Inflammatory macrophage treated with lipopolysaccharide for 1 hour (primary cell): Measurements from ENCODE around the gene PRM2.

ENCODE experiments used
- DNase-seq, 2 donors: peaks; one replicate each; pipeline ENCODE4 v3.0.0-alpha.2; 2020 to 2022

Gene PRM2

DNA sequence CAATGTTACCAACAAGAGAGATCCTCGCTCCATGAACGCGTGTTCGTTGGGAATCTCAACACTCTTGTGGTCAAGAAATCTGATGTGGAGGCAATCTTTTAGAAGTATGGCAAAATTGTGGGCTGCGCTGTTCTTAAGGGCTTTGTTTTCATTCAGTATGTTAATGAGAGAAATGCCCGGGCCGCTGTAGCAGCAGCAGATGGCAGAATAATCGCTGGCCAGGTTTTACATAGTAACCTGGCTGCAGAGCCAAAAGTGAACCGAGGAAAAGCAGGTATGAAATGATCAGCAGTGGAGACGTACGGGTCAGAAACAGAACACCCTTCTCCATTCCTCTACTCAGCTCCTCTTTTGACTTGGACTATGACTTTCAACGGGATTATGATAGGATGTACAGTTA is 33.6 kb downstream of the PRM2 start:
- no peak for DNase-seq

DNA sequence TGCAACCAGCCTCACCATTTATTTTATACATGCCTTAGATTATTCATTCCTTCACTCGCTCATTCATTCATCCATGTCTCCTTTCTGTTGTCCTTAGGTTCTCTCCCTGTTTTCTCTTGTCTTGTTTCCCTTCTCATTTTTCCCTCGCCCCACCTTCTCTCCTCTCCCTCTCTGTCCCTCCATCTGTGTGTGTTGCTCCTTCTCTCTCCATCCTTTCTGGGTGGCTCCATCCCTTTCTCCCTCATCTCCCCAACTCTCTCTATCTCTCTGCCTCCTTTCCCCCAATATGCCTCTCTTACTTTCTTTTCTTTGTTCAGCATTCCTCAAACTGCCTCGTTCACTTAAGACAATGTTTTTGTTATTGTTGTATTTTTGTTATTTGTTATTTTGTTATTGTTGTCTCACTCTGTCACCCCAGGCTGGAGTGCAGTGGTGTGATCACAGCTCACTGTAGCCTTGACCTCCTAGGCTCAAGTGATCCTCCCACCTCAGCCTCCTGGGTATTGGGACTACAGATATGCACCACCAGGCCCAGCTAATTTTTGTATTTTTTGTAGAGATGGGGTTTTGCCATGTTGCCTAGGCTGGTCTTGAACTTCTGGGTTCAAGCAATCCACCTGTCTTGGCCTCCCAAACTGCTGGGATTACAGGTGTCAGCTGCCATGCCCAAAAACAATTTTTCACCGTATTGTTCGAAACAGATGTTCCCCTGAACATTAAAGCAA is 34.6 kb downstream of the PRM2 start:
- no peak for DNase-seq

DNA sequence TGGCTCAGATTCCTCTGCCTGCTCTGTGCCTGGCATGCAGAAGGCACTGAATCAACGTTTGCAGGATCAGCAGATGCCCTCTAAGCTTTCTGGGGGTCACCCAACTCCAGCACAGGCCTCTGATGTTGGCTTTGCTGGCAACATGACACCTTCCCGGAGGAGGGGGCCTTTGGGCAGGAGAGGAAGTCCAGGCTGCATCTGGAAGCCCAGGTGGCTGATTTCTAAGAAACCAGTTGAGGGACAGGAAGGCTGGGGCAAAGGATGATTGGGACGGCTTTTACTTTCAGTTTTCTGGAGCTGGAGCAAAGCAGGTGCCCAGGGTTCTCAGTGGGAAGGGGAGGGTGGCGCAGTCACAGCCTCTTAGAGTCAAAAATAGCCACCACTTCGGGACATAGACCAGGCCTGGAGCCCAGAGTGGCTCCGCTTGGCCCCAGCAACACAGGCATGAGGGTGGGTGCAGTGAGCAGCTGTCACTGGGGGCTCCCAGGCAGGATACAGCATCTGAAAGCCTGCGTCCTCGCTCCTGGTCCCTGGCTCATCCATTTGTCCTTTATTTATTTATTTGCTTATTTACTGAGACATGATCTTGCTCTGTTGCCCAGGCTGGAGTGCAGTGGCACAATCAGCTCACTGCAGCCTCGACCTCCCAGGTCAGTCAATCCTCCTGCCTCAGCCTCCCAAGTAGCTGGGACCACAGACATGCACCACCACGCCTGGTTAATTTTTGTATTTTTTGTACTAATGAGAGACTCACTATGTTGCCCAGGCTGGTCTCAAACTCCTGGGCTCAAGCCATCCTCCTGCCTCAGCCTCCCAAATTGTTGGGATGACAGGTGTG is 35.4 kb downstream of the PRM2 start:
- DNase-seq = no peak

DNA sequence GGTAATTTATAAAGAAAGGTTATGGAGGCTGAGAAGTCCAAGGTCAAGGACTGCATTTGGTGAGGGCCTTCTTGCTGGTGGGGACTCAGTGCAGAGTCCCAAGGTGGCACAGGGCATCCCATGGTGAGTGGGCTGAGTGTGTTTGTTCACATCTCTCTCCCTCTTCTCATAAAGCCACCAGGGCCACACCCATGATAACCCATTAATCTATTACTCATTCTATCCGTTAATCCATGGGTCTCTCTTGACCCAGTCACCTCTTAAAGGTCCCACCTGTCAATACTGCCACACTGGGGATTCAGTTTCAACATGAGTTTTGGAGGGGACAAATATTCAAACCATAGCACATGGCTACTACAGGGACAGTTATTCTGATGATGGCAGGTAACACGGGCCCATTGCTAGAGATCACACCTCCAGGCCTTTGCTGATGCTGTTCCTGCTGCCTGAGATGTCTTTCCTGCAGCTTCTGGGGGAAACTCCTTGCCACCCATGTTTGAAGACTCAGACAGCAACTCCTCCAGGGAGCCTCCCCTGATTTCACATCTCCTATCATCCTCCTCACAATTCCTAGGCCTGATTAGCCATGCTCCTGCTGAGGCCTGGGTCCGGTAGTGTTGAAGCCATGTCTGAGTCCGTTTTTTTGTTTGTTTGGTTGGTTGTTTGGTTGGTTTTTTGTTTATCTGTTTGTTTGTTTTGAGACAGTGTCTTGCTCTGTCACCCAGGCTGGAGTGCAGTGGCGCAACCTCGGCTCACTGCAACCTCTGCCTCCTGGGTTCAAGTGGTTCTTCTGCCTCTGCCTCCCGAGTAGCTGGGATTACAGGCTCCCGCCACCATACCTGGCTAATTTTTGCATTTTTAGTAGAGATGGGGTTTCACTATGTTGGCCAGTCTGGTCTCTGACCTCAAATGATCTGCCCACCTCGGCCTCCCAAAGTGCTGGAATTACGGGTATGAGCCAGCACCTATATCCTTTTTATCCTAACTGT is 36.3 kb downstream of the PRM2 start:
- DNase-seq = no peak

DNA sequence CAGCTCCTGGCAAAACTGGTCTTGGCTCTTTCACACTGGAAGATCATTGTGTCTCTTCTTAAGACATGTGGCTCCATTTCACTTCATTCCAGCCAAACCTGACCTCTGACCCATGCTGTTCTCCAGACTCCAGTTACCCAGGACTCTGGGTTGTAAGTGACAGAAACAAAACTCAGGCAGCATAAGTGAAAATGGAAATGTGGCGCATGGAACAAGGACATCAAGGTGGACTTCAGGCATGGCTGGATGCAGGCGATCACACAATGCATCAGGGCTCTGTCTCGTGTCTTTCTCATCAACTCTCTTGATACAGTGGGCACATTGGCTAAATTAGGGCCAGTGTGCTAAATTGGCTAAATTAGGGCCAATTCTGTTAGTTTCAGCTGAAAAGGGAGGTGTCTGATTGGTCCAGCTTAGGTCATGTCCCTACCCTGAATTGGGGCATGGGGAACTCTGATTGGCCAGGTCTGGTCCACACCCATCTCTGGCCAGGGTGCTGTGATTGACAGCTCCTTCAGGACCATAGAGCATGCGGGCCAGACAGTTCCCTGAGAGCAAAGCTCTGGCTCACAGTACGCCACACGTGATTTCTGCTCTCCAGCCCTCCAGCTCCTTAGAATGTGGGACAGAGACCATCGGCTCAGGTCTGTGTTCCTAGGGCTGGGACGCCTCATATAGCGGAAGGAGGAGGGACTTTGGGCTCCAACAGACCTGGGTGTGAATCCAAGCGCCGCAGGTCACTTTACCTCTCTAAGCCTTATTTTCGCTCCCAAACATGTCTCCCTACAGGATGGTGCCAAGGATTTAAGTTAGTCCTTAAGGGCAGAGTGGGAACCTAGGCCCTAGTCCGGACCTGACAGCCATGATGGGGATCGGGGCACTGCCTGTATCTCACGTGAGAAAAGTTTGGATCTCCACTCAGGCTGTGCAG is 37.7 kb downstream of the PRM2 start:
- DNase-seq = no peak

DNA sequence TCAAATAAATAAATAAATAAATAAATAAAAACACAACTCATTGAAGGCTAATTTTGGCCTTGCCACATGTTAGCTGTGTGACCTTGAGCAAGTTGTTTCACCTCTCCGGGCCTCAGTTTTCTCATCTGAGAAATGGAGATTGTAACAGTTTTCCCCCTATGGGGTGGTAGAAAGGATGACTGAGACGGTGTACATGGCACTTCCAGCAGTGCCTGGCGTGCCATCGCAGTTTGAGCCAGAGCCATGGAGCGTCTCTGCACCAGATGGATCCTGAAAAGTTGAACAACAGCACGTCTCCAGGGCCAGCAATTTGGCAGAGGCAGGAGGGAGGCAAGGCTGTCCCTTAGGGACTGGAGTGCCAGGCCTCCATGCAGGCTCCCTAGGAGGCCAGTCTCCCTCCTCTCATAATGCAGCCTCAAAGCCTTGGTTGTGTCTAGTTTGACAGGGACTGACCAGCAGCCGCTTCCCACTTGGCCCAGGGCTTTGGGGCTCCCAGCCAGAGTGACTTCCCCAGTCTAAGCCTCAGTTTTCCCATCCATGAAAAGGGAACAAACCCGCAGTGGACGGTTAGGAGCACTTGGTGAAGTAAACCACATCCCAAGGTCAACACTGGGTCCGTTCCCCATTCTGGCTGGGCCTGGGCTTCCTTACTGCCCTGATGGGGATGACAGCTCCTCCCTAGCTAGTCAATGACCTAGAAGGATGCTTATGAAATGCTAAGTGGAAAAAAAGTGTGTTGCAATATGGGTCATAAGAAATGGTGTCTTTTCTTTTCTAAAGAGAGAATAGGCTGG is 39.6 kb downstream of the PRM2 start:
- DNase-seq = peak; percentile 96

DNA sequence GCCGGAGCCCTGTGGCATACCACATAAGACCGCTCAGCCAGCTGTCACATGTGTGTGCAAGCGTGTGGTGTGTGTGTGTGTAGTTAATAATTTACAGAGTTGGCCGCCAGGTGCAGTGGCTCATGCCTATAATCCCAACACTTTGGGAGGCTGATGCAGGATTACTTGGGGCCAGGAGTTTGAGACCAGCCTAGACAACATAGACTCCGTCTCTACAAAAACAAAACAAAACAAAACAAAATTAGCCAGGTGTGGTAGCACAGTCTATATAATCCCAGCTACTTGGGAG is 40.6 kb downstream of the PRM2 start:
- DNase-seq = no peak

DNA sequence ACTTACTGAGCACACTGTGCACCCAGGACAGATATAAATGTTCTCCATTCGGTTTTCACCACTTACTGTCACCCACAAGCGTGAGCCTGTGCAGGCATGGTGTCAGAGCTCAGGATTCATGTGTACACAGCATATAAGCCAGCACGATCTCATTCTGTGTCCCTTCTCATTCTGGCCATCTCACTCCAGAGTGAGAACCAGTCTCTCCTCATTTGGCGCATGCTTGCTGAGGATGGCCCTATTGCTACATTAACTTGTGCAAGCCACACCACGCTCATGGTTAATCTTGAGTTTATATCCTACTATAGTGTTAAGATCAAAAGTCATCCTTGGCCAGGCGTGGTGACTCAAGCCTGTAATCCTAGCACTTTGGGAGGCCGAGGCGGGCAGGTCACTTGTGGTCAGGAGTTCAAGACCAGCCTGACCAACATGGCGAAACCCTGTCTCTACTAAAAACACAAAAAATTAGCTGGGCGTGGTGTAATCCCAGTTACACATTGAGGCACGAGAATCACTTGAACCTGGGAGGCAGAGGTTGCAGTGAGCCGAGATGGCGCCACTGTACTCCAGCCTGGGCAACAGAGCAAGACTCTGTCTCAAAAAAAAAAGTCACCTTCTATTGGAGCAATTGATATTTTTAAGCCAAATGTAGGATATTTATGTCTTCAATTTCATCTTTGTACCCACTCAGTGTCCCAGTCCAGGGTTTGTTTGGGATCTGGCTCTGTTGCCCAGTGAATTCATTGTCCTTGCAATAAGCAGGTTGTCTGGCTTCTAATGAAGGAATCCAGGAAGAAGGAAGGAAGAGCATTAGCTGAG is 41.2 kb downstream of the PRM2 start:
- DNase-seq = peak; percentile 61 to 72

DNA sequence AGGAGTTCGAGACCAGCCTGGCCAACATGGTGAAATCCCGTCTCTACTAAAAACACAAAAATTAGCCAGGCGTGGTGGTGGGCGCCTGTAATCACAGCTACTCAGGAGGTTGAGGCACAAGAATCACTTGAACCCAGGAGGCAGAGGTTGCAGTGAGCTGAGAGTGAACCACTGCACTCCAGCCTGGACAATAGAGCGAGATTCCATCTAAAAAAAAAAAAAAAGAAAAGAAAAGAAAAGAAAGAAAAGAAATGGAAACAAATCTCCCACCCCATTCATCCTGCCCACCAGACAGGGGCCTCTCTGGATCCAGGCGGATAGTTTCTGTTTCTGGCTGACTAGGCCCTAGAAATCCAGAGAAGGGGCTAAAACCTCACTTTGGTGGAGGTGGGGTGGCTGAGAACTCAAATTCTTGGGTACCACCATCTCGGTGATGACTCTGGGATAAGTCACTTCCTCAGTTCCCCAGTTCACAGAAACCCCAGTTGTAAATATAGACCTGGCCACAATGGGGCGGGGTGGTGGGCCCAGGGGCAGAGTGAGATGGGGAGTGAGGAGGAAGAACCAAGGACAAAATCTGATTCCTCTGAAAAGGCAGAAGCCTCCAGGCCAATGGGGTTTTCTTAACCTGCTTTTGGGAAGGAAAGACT is 42.4 kb downstream of the PRM2 start:
- DNase-seq = no peak

DNA sequence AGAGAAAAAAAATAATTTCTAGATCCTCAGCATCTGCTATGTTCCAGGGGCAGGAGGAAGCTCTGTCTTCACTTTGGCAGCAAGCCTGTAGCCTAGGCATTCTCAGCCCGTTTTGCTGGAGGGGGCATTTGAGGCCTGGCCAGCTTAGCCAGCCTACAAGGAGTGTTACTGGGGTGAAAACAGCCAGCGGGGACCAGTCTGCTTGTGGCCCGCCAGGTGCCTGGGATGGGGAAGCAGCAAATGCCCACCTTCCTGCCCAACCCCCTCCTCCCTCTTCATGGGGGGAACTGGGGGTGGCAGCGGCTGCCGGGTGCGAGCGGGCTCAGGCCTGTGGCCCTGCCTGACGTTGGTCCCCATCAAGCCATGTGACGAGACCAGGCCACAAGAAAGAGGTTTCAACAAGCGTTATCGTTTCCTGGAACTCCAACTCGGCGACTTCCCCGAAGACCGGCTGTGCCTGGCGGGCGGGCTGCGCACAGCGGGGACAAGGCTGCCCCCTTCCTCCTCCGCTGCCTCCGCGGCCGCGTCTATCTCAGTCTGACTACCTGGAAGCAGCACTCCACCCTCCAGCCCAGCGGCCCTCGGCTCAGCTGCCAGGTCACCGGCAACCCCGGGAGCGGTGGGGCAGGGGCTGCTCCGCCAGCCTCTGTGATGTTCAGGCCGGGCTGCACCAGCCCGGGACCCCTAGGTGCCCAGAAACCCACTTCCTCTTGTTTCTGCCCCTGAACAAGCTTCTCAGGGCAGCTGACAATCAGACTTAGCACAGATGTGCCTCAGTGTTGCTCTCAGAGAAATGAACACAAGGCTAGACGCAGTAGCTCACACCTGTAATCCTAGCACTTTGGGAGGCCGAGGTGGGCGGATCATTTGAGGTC is 43.2 kb downstream of the PRM2 start:
- DNase-seq = peak in 1 of 2 donors; percentile 50

DNA sequence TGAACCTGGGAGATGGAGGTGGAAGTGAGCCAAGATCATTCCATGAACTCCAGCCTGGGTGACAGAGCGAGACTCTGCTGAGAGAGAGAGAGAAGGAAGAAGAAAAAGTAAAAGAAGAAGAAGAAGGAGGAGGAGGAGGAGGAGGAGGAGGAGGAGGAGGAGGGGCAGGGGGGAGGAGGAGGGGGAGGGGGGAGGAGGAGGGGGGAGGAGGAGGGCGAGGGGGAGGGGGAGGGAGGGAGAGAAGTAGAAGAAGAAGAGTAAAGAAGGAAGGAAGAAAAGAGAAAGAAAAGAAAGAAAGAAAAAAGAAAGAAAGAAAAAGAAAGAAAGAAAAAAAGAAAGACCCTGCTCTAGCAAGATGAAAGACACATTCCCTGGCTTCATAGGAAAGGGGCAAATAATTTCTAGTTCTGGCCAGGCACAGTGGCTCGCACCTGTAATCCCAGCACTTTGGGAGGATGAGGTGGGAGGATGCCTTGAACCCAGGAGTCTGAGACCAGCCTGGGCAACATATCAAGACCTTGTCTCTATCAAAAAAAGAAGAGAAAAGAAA is 43.9 kb downstream of the PRM2 start:
- no peak for DNase-seq

DNA sequence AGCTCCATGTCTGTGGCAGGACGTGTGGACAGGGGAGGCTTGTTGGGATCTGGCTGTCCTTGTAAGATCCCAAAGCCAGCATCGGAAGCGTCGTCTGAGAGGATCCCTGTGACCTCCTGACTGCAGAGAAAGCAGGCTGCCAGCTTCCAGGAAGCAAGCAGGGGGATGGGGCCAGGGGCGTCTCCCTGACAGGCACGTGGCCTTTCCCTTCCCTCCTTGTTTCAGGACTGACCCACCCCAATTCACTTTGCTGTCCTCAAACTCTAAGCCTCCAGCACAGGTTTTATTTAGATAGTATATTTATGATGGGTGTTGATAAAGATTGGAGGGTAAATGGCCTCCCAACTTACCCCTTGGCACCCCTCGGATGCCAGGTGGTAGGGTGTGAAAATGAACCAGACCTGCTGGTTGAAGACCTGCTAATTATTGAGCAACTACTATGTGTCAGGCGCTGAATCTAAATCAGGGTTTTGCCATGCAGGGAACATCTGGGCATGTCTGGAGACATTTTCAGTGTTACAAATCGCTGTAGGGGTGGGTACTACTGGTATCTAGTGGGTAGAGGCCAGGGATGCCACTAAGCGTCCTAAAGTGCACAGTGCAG is 44.8 kb downstream of the PRM2 start:
- no peak for DNase-seq

DNA sequence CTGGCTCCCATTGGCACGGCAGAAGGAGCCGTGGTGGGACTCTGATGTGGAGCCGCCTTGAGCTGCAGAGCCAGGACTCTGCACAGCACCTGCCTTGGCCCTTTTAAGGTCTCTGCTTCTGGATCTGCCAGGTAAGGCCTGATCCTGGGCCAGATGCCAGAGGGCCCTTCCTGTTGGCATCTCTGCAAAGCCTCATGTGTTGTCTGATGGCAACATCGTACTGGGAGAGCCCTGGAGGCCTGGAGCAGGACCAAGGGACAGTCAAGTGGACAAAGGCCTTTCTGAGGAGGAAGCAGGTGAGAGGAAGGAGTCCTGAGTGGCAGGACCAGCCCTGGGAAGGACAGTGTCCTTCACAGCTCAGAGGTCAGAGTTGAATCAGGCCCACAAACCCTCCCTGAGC is 46.4 kb downstream of the PRM2 start:
- no peak for DNase-seq

DNA sequence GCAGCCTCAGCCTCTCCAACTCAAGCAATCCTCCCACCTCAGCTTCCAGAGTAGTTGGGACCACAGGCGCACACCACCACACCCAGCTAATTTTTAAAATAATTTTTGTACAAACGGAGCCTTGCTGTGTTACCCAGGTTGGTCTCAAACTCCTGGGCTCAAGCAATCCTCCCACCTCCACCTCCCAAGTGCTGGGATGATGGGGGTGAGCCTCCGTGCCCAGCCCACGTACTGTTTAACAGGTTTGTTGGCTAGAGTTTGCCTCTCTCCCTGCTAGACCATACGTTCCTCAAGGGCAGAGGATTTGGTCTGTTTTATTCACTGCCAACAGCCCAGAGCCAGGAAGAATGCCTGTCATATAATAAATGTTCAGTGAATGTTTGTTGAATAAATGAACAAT is 46.8 kb downstream of the PRM2 start:
- no peak for DNase-seq

DNA sequence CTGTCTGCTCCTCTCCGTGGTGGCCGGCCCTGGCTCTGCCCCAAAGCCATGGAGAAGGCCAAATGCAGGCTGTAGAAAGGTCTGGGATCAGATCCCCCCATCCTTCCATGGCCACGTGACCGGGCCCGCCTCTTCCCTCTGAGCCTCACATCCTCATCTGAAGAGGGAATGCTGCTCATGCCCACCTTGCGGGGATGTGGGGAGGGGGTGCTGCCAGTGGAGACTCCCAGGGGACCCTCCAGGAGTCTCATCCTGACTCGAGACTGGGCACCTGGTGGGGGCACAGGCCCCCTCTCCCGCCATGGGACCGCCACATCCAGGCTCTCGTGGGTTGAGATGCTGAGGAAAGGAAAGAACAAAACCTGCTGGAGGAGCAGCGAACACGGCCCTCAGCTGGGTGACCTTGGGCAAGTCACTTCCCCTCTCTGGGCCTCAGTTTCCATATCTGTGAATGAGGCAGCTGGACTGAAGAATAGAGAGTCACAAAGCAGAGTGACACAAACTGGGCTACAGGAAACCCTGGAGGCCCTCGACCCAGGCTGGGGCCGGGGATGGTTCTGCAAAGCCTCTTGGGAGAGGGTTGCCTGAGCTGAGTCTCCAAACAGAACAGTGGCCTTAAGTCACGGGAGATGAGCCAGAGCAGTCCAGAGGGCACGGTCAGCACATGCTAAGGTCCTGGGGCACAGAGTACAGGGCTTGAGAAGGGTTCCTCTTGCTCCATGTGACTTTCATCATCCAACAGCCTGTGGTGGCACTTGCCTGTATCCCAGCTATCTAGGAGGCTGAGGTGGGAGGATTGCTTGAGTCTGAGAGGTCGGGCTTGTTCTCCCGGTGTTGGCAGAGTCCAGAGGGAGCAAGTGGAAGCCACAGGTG is 50.4 kb downstream of the PRM2 start:
- no peak for DNase-seq
